Measurements from ENCODE around the gene MCIDAS. TPM values are rescaled to one million over a fixed set of nuclear protein-coding genes. Genes with fewer than 3 reads are reported as not detected.

The MCIDAS gene
- total and polyA plus RNA-seq, 2 of the 8 experiments (the other 6 are each of a cell fraction or from before 2014, with no cell fraction given): 0.15 TPM; not detected in 1

DNA sequence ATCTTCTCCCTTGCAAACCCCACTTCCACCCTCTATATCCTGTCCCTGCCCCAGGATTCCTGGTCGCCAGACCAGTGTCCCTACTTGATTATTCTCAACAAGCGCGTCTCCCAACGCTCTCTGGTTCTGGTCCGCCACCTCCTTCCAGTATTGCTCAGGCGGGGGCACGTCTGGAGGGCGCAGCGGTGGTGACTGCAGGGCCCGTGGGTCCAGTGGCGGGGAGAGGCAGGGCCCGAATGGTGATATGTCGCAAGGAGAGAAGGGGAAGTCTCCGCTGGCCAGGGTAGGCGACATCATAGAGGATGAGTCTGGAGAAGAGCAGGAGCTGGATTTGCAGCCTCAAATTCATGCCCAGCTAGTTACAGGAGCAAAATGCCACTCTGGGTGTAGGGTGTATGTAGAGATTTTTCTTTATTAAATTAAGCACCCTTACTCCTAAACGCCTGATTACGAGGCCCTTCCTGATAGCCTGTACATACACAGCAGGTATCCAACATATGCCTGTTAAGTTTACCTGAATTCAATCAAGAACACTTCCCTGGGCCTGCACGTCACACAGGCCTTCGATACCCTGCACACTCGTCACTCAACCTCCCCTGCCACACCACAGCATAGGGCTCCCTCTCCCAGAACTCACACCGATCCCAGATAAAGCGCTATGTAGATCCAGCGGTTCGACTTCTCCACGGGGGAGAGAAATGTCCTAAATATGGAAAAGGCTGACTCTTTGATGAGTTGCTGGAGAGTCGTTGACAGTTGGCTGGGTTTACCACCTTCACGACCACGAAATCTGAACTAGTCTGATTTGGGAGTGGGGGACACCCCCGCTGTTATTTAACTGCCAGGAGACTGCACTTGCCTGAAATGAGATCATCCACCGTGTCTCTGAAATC lies 4.8 kb downstream of the MCIDAS start:
- peaks cover 3 to 25% of the 10 kb centered on the region in 2 experiments for H4K20me1 ChIP-seq (replicated peaks in 1 of 2; ENCODE audit: control insufficient read depth in 1 of 2, insufficient read depth in 2 of 2, low read length in 2 of 2)
- no peak overlapping the region for H2BK5ac ChIP-seq (ENCODE audit: low read depth, low read length)
- peaks cover 0 to 15% (median 5%) of the 10 kb centered on the region in 4 experiments; a peak in 6 of 7 replicates for H3K4me1 ChIP-seq (replicated peaks in 1 of 4; ENCODE audit: control insufficient read depth in 3 of 4, insufficient read depth in 4 of 4, low read length in 3 of 4)
- H2AK5ac ChIP-seq (ENCODE audit: low read depth, low read length): no peak overlapping the region
- WGBS, 2 experiments (ENCODE audit: extremely low coverage in 1 of 2, insufficient coverage in 1 of 2, insufficient read length in 1 of 2, insufficient replicate concordance in 2 of 2, low coverage in 1 of 2, low lambda C conversion rate in 2 of 2, missing lambda C conversion rate in 1 of 2): 8% methylated on average over 30 of the region's 30 CpGs; no CpG with 5 or more reads in 1 of the 2 experiments
- H4K8ac ChIP-seq (ENCODE audit: extremely low read depth, insufficient read depth, low read length): no peak overlapping the region
- no peak overlapping the region for H3K14ac ChIP-seq (ENCODE audit: insufficient read length)
- H4K91ac ChIP-seq (replicated peaks; ENCODE audit: insufficient read length, low read length): no peak overlapping the region
- H3K9ac ChIP-seq (replicated peaks in 1 of 4; ENCODE audit: extremely low read depth in 1 of 4, low read depth in 3 of 4, low read length in 3 of 4): no peak overlapping the region
- ChIA-PET CTCF (ENCODE audit: partially characterized antibody) (interaction anchor here (0.7 to 7.6 kb wide), 3 partner anchors 13 to 75 kb away, joined by 3 to 105 read pairs (median 6); partner anchors contain the start of gene CCNO), POLR2A (ENCODE audit: partially characterized antibody) (interaction anchor here (0.7 to 2.8 kb wide), 2 partner anchors 11 to 38 kb away, joined by 3 to 21 read pairs; partner anchors contain the start of gene CCNO)
- peak overlapping the region; percentile 51; the same call in 1 of the 2 replicates for H2BK12ac ChIP-seq (ENCODE audit: low read depth, low read length)
- H4K5ac ChIP-seq (ENCODE audit: insufficient read length, low read depth, low read length): no peak overlapping the region
- H3K36me3 ChIP-seq (ENCODE audit: control insufficient read depth in 2 of 4, insufficient read depth in 4 of 4, low read length in 3 of 4): peaks cover 0 to 6% (median 0%) of the 10 kb centered on the region in 4 experiments; a peak in 1 of 8 replicates
- H3K23me2 ChIP-seq (ENCODE audit: low read depth, low read length): peaks cover 11% of the 10 kb centered on the region; the same call in 1 of the 2 replicates
- H3K4me2 ChIP-seq (ENCODE audit: insufficient read depth in 1 of 2, low read depth in 2 of 2, low read length in 2 of 2): peak overlapping the region; percentile 67 to 81
- no peaks in the 10 kb centered on the region for H3K79me1 ChIP-seq (ENCODE audit: low read depth, low read length)
- H2AFZ ChIP-seq (ENCODE audit: low read length): no peak overlapping the region
- no peaks in the 10 kb centered on the region for H3K9me3 ChIP-seq (ENCODE audit: insufficient read depth in 2 of 2, low read depth in 1 of 2, low read length in 1 of 2)
- H3K27ac ChIP-seq (ENCODE audit: low read depth, low read length): no peak overlapping the region
- H2BK15ac ChIP-seq (ENCODE audit: low read length): no peak overlapping the region
- H3K27me3 ChIP-seq (replicated peaks in 1 of 4; ENCODE audit: control insufficient read depth in 3 of 4, extremely low read depth in 1 of 4, insufficient read depth in 3 of 4, low read length in 3 of 4): peaks cover 61 to 79% (median 76%) of the 10 kb centered on the region in 4 experiments
- H3K23ac ChIP-seq (ENCODE audit: insufficient read length): no peak overlapping the region
- FAIRE-seq (no peak), DNase-seq (ENCODE audit: low read depth in 1 of 2, low spot score in 2 of 2) (no peak)
- H2BK120ac ChIP-seq (replicated peaks; ENCODE audit: low read depth, low read length): no peak overlapping the region
- no peak overlapping the region for H2BK20ac ChIP-seq (ENCODE audit: low read length)
- H3K4ac ChIP-seq (replicated peaks; ENCODE audit: insufficient read length, low read depth, low read length): no peak overlapping the region
- H3K56ac ChIP-seq (replicated peaks; ENCODE audit: insufficient read length, low read depth, low read length): no peak overlapping the region
- peak overlapping the region in 1 of 4 experiments; percentile 51; a peak in 2 of 8 replicates for H3K4me3 ChIP-seq (ENCODE audit: extremely low read depth in 1 of 4, insufficient read depth in 2 of 4, low read depth in 3 of 4, low read length in 4 of 4)
- no peaks in the 10 kb centered on the region for H3K79me2 ChIP-seq (ENCODE audit: control insufficient read depth in 1 of 2, insufficient read depth in 2 of 2, low read length in 2 of 2)
- no peak overlapping the region for H3K18ac ChIP-seq (ENCODE audit: extremely low read depth, low read length)
- TF ChIP-seq JUN (IDR thresholded peaks at IDR 0.05; ENCODE audit: low read depth, low read length): no peak
- TF ChIP-seq RAD21 (IDR thresholded peaks at IDR 0.05 in 1 of 2, conservative IDR thresholded peaks at IDR 0.05 in 1 of 2; ENCODE audit: low read depth in 2 of 2, low read length in 2 of 2): no peak
- TF ChIP-seq RNF2 (IDR thresholded peaks at IDR 0.05; ENCODE audit: borderline replicate concordance, low read depth, low read length, missing control alignments, poor library complexity, severe bottlenecking): peak; percentile 78
- 0 out of 2 replicates have a peak, but pooled peaks have one; percentile 2 for TF ChIP-seq TCF12 (IDR thresholded peaks at IDR 0.05; ENCODE audit: low read depth, low read length)
- peak; percentile 92; the same call in 1 of the 2 replicates for TF ChIP-seq CBX8 (IDR thresholded peaks at IDR 0.05; ENCODE audit: borderline replicate concordance, low read depth, low read length)
- TF ChIP-seq CHD1 (IDR thresholded peaks at IDR 0.05; ENCODE audit: low read depth, low read length): no peak
- TF ChIP-seq FOSL1 (IDR thresholded peaks at IDR 0.05; ENCODE audit: insufficient read depth, low read depth, low read length): no peak
- TF ChIP-seq JUND (IDR thresholded peaks at IDR 0.05; ENCODE audit: low read length): no peak
- no peak for TF ChIP-seq CEBPB (IDR thresholded peaks at IDR 0.05; ENCODE audit: low read depth, low read length)
- TF ChIP-seq ASH2L (IDR thresholded peaks at IDR 0.05; ENCODE audit: low read length): peak; percentile 1
- no peak for TF ChIP-seq SP1 (IDR thresholded peaks at IDR 0.05; ENCODE audit: low read depth, low read length)

All from H1 (cell line).